GM19035 (cell line): Measurements from ENCODE around the gene VPS8.

Source experiments
- ATAC-seq: cut with Tn5 transposase; IDR thresholded peaks from one replicate; pipeline ENCODE4 v1.9.1; 2021; ENCODE audit not compliant: unreplicated experiment

Gene VPS8

DNA sequence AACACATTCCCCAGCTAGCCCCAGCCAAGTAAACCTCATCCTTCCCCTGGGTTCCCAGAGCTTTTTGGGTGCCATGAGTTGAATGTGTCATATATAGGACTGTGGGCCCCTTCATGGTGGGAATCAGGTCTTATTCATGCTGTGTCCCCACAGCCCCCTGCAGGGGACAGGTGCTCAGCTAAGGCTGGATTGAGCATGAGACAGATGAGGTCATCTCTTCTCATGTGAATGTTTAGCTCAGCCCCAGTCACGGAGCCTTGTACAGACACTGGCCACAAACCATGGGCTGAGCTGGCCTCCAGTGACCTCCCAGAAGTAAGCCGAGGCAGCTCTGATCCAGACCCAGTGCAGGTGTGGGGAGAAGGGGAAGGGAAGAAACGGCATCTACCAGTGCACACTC lies 270.2 kb downstream of the VPS8 start:
- ATAC-seq, result no peak

DNA sequence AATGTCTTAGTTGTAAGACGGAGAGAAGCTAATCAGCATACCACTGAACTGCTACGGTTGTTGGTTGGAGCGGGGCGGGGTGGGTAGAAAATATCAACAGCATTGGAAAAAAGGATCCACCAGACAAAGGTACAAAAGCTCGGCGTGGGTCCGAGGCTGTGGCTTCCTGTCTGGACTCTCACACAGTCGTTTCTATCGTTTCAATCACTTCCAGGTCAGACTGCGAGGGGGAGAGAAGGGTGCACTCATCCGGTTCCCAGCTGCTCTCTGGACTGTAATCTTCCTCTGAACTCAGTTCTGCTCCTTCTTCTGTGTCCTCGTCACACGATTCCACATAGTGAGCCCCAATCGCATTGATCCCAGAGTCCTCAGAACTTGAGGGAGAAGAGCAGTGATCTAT lies 270.9 kb downstream of the VPS8 start:
- no peak for ATAC-seq

DNA sequence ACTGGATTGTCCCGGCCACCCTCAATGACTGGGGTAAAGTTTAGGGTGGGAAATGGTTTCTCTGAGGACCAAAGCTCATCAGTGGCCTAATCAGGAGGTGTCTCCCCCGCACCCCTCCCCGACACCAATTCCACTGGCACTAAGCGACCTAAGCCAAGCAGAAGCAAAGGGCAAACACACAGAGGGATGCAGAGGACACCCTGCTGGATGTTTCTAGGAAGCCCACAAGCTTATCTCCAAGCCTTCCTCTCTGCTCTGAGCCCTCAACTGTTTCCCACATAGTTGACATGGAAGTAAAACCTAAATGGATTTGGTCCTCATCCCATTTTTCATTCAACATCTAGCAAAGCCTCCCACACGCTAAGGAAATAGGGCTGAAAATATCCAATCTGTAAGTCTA lies 272.4 kb downstream of the VPS8 start:
- ATAC-seq, result no peak

DNA sequence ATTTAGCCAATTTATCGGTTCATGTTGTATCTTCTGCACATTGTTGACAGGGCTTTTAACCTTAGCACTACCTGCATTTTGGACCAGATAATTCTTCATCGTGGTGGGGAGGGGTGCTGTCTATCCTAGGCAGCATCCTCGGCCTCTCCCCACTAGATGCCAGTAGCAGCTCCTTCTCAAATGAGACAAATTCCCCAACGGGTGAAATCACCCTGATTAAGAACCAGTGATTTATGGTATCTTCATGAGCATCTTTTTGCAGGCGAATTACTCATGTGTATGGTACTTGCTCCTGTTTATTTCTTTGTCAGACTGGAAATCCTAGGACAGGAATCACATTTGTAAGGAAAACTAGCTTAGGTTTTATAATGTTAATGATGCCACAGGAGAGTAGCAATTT lies 272.9 kb downstream of the VPS8 start:
- ATAC-seq, result no peak

DNA sequence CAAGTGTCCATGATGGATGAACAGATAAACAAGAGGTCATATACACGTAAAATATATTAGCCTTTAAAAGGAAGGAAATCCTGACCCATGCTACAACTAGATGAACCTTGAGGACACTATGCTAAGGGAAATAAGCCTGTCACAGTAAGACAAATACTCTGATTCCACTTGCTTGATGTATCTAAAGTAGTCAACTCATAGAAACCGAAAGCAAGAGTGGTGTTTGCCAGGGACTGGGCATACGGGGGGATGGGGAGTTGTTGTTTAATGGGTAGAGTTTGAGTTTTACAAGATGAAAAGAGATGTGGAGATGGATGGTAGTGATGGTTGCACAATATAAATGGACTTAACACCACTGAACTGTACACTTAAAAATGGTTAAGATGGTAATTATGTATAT lies 275.5 kb downstream of the VPS8 start:
- ATAC-seq, result no peak

- no peak for ATAC-seq
These were observed 277.4 kb downstream of the VPS8 start for GRCh38 chr3:185089343-185089742.

- no peak for ATAC-seq
These were observed 277.8 kb downstream of the VPS8 start for GRCh38 chr3:185089751-185090150.

DNA sequence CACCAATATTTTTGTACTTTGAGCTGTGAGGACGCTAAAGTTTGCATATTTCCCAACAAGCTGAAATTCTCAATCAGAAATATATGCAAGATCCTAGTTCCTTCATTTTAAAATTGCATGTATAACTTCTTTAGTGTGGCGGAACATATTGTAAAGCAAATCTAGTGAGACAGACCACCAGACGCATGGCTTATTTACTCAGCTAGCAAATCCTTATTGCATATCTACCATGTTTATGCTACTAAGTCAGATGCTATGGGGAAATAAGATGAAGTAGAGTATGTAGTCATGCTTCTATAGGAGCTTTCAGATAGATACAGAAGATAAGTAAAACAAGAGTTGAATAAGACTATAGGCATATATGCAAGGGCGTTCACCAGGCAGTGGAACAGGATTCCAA lies 278.8 kb downstream of the VPS8 start:
- no peak for ATAC-seq

GRCh38 chr3:185093116-185093515 lies 281.1 kb downstream of the VPS8 start:
- ATAC-seq, result no peak

DNA sequence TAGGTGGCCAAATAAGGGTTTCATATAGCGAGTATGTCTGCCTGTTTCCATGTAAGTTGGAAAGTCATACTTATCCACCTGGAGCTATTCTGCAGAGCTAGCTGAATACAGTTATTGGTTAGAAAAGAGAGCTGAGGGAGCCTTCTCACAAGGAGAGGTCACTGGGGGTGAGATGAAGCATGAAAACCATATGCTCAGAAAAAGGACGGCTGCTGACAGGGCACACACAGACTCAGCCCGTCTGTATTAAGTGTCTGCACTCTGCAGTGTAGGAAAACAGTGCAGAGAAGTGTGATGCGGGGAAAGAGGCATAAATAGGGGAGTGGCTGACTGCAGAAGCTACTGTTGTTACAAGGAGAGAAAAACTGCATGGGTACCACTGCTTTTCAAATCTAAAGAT lies 282.7 kb downstream of the VPS8 start:
- ATAC-seq, result no peak
